Measurements from ENCODE around the gene CHERP.
A peak's percentile ranks its signal among the peaks of the same experiment; 100 is the strongest.

Gene CHERP

GRCh38 chr19:16542045-16542909 lies at the start of gene CHERP:
CHERP (minus strand) TSS chr19:16542437; CDS start chr19:16542378, 59 bp downstream.
- DNase-seq: peak; percentile 94

GRCh38 chr19:16590876-16591802 lies 48.9 kb upstream of the CHERP start:
- DNase-seq: no peak

GRCh38 chr19:16589917-16590316 lies 47.7 kb upstream of the CHERP start:
- peak; percentile 16 for DNase-seq

- no peak for DNase-seq
These were observed 46.8 kb upstream of the CHERP start for GRCh38 chr19:16588824-16589577.

- DNase-seq: no peak
These were observed 45.9 kb upstream of the CHERP start for GRCh38 chr19:16587833-16588823.

GRCh38 chr19:16586991-16587832 lies 45.0 kb upstream of the CHERP start:
- no peak for DNase-seq

GRCh38 chr19:16586477-16586871 lies 44.2 kb upstream of the CHERP start:
- DNase-seq: no peak

GRCh38 chr19:16585808-16586476 lies 43.7 kb upstream of the CHERP start:
- no peak for DNase-seq

GRCh38 chr19:16585094-16585801 lies 43.0 kb upstream of the CHERP start:
- no peak for DNase-seq

- DNase-seq: no peak
These were observed 42.2 kb upstream of the CHERP start for GRCh38 chr19:16584248-16585093.

GRCh38 chr19:16582486-16583261 lies 40.4 kb upstream of the CHERP start:
- no peak for DNase-seq

- DNase-seq: no peak
These were observed 39.7 kb upstream of the CHERP start for GRCh38 chr19:16581971-16582343.

GRCh38 chr19:16581145-16581970 lies 39.1 kb upstream of the CHERP start:
- no peak for DNase-seq

- no peak for DNase-seq
These were observed 37.1 kb upstream of the CHERP start for GRCh38 chr19:16579381-16579780.

- no peak for DNase-seq
These were observed 35.3 kb upstream of the CHERP start for GRCh38 chr19:16577531-16577985.

GRCh38 chr19:16576690-16577530 lies 34.7 kb upstream of the CHERP start:
- no peak for DNase-seq
